HCT116 (cell line): ENCODE results near the gene DPP9. TPM values are rescaled to one million over a fixed set of nuclear protein-coding genes. Genes with fewer than 3 reads are reported as not detected.

ENCODE experiments used
- ATAC-seq: fragments of 200-7000 bp; cut with Tn5 transposase; 2 replicates; pipeline ENCODE4 v1.9.1; 2020; ENCODE audit warnings: mild to moderate bottlenecking, moderate library complexity
- BruUV-seq: library from RNA; stranded (reverse); fragments of 400-500 nt; replicated peaks from 2 replicates; lab custom pipeline; 2021; lab: Mats Ljungman, UMichigan
- CTCF ChIA-PET: fragments of 300-600 bp; sonication (Branson Sonifier 250); formaldehyde crosslinking; loops from one replicate; lab custom pipeline; 2021; ENCODE audit warnings: antibody characterized with exemption; lab: Charles Lee
- POLR2A ChIA-PET: fragments of 300-600, 350-600 bp; sonication (Branson Sonifier 250); formaldehyde crosslinking; loops from one replicate; lab custom pipeline; 2021; ENCODE audit warnings: antibody characterized with exemption; lab: Charles Lee
- RAD21 ChIA-PET, 2 experiments: fragments of 300-600 bp; sonication (Branson Sonifier 250); formaldehyde crosslinking; loops; one replicate each; lab custom pipeline; 2023; ENCODE audit warnings: low total read pairs in 2 of 2; ENCODE audit not compliant: uncharacterized antibody in 2 of 2, unreplicated experiment in 2 of 2, low non-redundant PET in 1 of 2; lab: Charles Lee
- DNase-seq: peaks from one replicate; pipeline ENCODE4 v3.0.0-alpha.2; 2010; ENCODE audit warnings: low read depth, low spot score
- H2AFZ ChIP-seq: fragments of 200-600 bp; shearing (Covaris generic), sonication (generic); 2 replicates; pipeline ENCODE4 v1.6.1; 2017; ENCODE audit warnings: low read depth, mixed run types, mixed read lengths, antibody characterized with exemption, low read length; ENCODE audit not compliant: poor library complexity, severe bottlenecking
- H3K27ac ChIP-seq: 2 replicates; pipeline ENCODE4 v1.5.1; 2012; ENCODE audit warnings: low read depth, low read length
- H3K27me3 ChIP-seq: fragments of 200-600 bp; sonication (generic); 2 replicates; pipeline ENCODE4 v1.6.1; 2016; ENCODE audit warnings: mixed run types, low read length, mixed read lengths; ENCODE audit not compliant: insufficient read depth
- H3K36me3 ChIP-seq, 2 experiments: fragments of 200-500 bp in 1 of 2; fragments of 200-600 bp in 1 of 2; sonication (Bioruptor generic) in 1 of 2; sonication (generic) in 1 of 2; 2 replicates each; pipeline versions ENCODE4 v1.5.1 to v1.6.1; 2014 to 2016; ENCODE audit warnings: low read length in 2 of 2, inconsistent platforms in 1 of 2, mixed read lengths in 1 of 2, mixed run types in 1 of 2; ENCODE audit not compliant: insufficient read depth in 2 of 2, control insufficient read depth in 1 of 2
- H3K4me1 ChIP-seq, 2 experiments: fragments of 200-600 bp in 1 of 2; sonication (generic) in 1 of 2; 2 replicates each; pipeline versions ENCODE4 v1.5.1 to v1.6.1; 2012 to 2017; ENCODE audit warnings: low read length in 2 of 2, inconsistent platforms in 1 of 2, mild to moderate bottlenecking in 1 of 2, mixed read lengths in 1 of 2, mixed run types in 1 of 2, moderate library complexity in 1 of 2; ENCODE audit not compliant: insufficient read depth in 2 of 2, control insufficient read depth in 1 of 2
- H3K4me2 ChIP-seq: fragments of 200-600 bp; sonication (generic); 2 replicates; pipeline ENCODE4 v1.6.1; 2017; ENCODE audit warnings: mixed run types, low read length, mixed read lengths
- H3K4me3 ChIP-seq, 2 experiments: fragments of 200-600 bp in 1 of 2; sonication (generic) in 1 of 2; replicated peaks in 1 of 2; 2 replicates each; pipeline ENCODE4 v1.5.1; 2011 to 2016; ENCODE audit warnings: low read length in 2 of 2, control low read depth in 1 of 2, low read depth in 1 of 2, mild to moderate bottlenecking in 1 of 2, mixed read lengths in 1 of 2, mixed run types in 1 of 2
- H3K79me2 ChIP-seq: fragments of 200-600 bp; sonication (generic); 2 replicates; pipeline ENCODE4 v1.6.1; 2017; ENCODE audit warnings: mild to moderate bottlenecking, mixed run types, low read length, moderate library complexity, mixed read lengths; ENCODE audit not compliant: insufficient read depth
- H3K9ac ChIP-seq: fragments of 200-600 bp; sonication (generic); 2 replicates; pipeline ENCODE4 v1.6.1; 2016; ENCODE audit warnings: low read length, mixed read lengths
- H3K9me2 ChIP-seq: fragments of 200-600 bp; sonication (generic), shearing (Covaris generic); 2 replicates; pipeline ENCODE4 v1.6.1; 2017; ENCODE audit warnings: mixed run types, mild to moderate bottlenecking, moderate library complexity; ENCODE audit not compliant: insufficient read depth
- H3K9me3 ChIP-seq, 2 experiments: fragments of 200-500 bp in 1 of 2; fragments of 200-600 bp in 1 of 2; sonication (Bioruptor generic) in 1 of 2; sonication (generic) in 1 of 2; 2 replicates each; pipeline ENCODE4 v1.6.1; 2014 to 2017; ENCODE audit warnings: low read length in 2 of 2, mixed read lengths in 2 of 2, inconsistent platforms in 1 of 2, low read depth in 1 of 2, mild to moderate bottlenecking in 1 of 2, mixed run types in 1 of 2, moderate library complexity in 1 of 2; ENCODE audit not compliant: control insufficient read depth in 1 of 2, insufficient read depth in 1 of 2
- H4K20me1 ChIP-seq: fragments of 200-600 bp; sonication (generic), shearing (Covaris generic); 2 replicates; pipeline ENCODE4 v1.6.1; 2017; ENCODE audit warnings: mixed run types, mild to moderate bottlenecking, moderate library complexity; ENCODE audit not compliant: insufficient read depth
- CTCF ChIP-seq, 3 experiments: fragments of 200-600 bp in 1 of 3; sonication (generic) in 1 of 3; IDR thresholded peaks in 2 of 3; conservative IDR thresholded peaks in 1 of 3; 2 replicates each; pipeline ENCODE4 v1.5.1; 2012 to 2017; ENCODE audit warnings: low read depth in 2 of 3, low read length in 2 of 3, antibody characterized with exemption in 1 of 3, borderline replicate concordance in 1 of 3, control low read depth in 1 of 3, mild to moderate bottlenecking in 1 of 3, mixed read lengths in 1 of 3, mixed run types in 1 of 3, moderate library complexity in 1 of 3; ENCODE audit not compliant: insufficient read depth in 1 of 3
- EGR1 ChIP-seq: IDR thresholded peaks from 2 replicates; pipeline ENCODE4 v1.6.1; 2012; ENCODE audit warnings: low read depth
- ELF1 ChIP-seq: IDR thresholded peaks from 2 replicates; pipeline ENCODE4 v1.6.1; 2012; ENCODE audit warnings: low read depth, borderline replicate concordance
- POLR2A ChIP-seq: IDR thresholded peaks from 2 replicates; pipeline ENCODE4 v1.7.0; 2011; ENCODE audit warnings: borderline replicate concordance; ENCODE audit not compliant: insufficient read depth, insufficient read length; ENCODE audit errors: extremely low read depth
- RAD21 ChIP-seq: IDR thresholded peaks from 2 replicates; pipeline ENCODE4 v1.6.1; 2012; ENCODE audit warnings: low read depth, mild to moderate bottlenecking
- SP1 ChIP-seq: IDR thresholded peaks from 2 replicates; pipeline ENCODE4 v1.6.1; 2012; ENCODE audit warnings: low read depth
- SRF ChIP-seq: IDR thresholded peaks from 2 replicates; pipeline ENCODE4 v1.6.1; 2012; ENCODE audit warnings: low read depth
- YY1 ChIP-seq: IDR thresholded peaks from 2 replicates; pipeline ENCODE4 v1.6.1; 2011; ENCODE audit warnings: low read length, low read depth, moderate library complexity, mild to moderate bottlenecking; ENCODE audit not compliant: insufficient replicate concordance; ENCODE audit errors: extremely low read depth
- ZFX ChIP-seq: fragments of 450-650 bp; IDR thresholded peaks from 2 replicates; pipeline ENCODE4 v1.6.1; 2017
- intact Hi-C: fragments of 100-400 bp; cut with micrococcal nuclease; formaldehyde crosslinking; loops from 2 replicates; pipeline ENCODE4 v1.10.0; 2022
- total RNA-seq: library from RNA; stranded (reverse); gene quantifications from one replicate; pipeline ENCODE4 v1.2.1, GENCODE V29; 2021; ENCODE audit not compliant: unreplicated experiment

The DPP9 gene
- total RNA-seq, 1 experiment from 2014 or later: 67.6 TPM

- DNase-seq (no peak), ATAC-seq (no peak)
- POLR2A ChIA-PET: no interaction called here
- TF ChIP-seq ELF1: no peak
- TF ChIP-seq CTCF (IDR thresholded peaks at IDR 0.05 in 2 of 3, conservative IDR thresholded peaks at IDR 0.05 in 1 of 3; ENCODE audit: borderline replicate concordance in 1 of 3, insufficient read depth in 1 of 3, low read depth in 2 of 3, low read length in 2 of 3): no peak
- no peak for TF ChIP-seq SRF
- TF ChIP-seq ZFX: no peak
- TF ChIP-seq EGR1: no peak
- TF ChIP-seq RAD21: no peak
- TF ChIP-seq YY1: no peak
- TF ChIP-seq SP1: no peak
- no peak for TF ChIP-seq POLR2A
- no peak overlapping the region for H3K4me2 ChIP-seq
- no peaks in the 10 kb centered on the region for H3K9me2 ChIP-seq
- BruUV-seq: no TSS peak
- intact Hi-C loops: no loop called here
- no peak overlapping the region; the same call in 1 of the 2 replicates for H3K27ac ChIP-seq
- H3K27me3 ChIP-seq: no peaks in the 10 kb centered on the region
- H3K4me1 ChIP-seq: peaks cover 18 to 34% of the 10 kb centered on the region in 2 experiments
- RAD21 ChIA-PET: no interaction called here
- peaks cover 26% of the 10 kb centered on the region; the same call in 1 of the 2 replicates for H3K79me2 ChIP-seq
- CTCF ChIA-PET: no interaction called here
- H4K20me1 ChIP-seq: no peaks in the 10 kb centered on the region
- no peaks in the 10 kb centered on the region for H3K9me3 ChIP-seq
- peaks cover 0 to 48% of the 10 kb centered on the region in 2 experiments; a peak in 2 of 4 replicates for H3K36me3 ChIP-seq
- H3K4me3 ChIP-seq: no peak overlapping the region
- H2AFZ ChIP-seq: no peak overlapping the region
- no peak overlapping the region for H3K9ac ChIP-seq
These were observed 13.4 kb downstream of the DPP9 start for GRCh38 chr19:4710281-4710600.
